Lower leg skin (tissue), 4 donors: ENCODE results near the gene SRP54. TPM values are rescaled to one million over a fixed set of nuclear protein-coding genes. Genes with fewer than 3 reads are reported as not detected.

Experiments used
- DNase-seq, 2 donors: peaks; one replicate each; pipeline ENCODE4 v3.0.0-alpha.2; 2019; ENCODE audit warnings: low spot score in 2 of 2
- H3K4me3 ChIP-seq: fragments of 200-600 bp; sonication (generic); 2 replicates; pipeline ENCODE4 v1.5.1; 2017; ENCODE audit warnings: mild to moderate bottlenecking, low read depth; ENCODE audit not compliant: poor library complexity, severe bottlenecking
- CTCF ChIP-seq, 3 donors: fragments of 450-650 bp; IDR thresholded peaks; one replicate each; pipeline ENCODE4 v1.5.1; 2016; ENCODE audit warnings: antibody characterized with exemption in 3 of 3, mild to moderate bottlenecking in 3 of 3, moderate library complexity in 2 of 3
- POLR2A ChIP-seq, 2 donors: fragments of 450-650 bp; IDR thresholded peaks; one replicate each; pipeline ENCODE4 v1.6.1; 2016 to 2017; ENCODE audit warnings: antibody characterized with exemption in 2 of 2, mild to moderate bottlenecking in 1 of 2, moderate library complexity in 1 of 2
- WGBS, 2 donors: methylation state at CpG; one replicate each; pipeline ENCODE4 v1.1.5; 2018; 5-methylcytosine and 5-hydroxymethylcytosine counted together
- intact Hi-C: fragments of 100-400 bp; cut with DNase I; formaldehyde crosslinking; loops from one replicate; pipeline ENCODE4 v1.15.0; 2023; ENCODE audit warnings: low total_unique reads
- total RNA-seq, 4 donors: library from RNA; depleted of rRNA; stranded (reverse); fragments of >200 nt; gene quantifications; one replicate each; pipeline ENCODE4 v1.1.0, GENCODE V29; 2016

Gene SRP54
- total RNA-seq, 4 donors from 2014 or later = 36.1 to 51.8 (median 38.6) TPM

- intact Hi-C loops = no loop called here
- TF ChIP-seq POLR2A (IDR thresholded peaks at IDR 0.05) (no peak), CTCF (IDR thresholded peaks at IDR 0.05) (no peak)
- WGBS, 2 donors = 89 to 94% methylated on average over 3 of the region's 3 CpGs
- DNase-seq = no peak
- no peak overlapping the region for H3K4me3 ChIP-seq
These were observed 2.9 kb downstream of the SRP54 start for GRCh38 chr14:34985740-34986139.

- no peak for DNase-seq
- H3K4me3 ChIP-seq = no peak overlapping the region
- intact Hi-C loops = no loop called here
- TF ChIP-seq CTCF (IDR thresholded peaks at IDR 0.05) (no peak), POLR2A (IDR thresholded peaks at IDR 0.05) (no peak)
- WGBS, 2 donors = 92 to 93% methylated on average over 3 of the region's 3 CpGs
These were observed 4.4 kb downstream of the SRP54 start for GRCh38 chr14:34987180-34987579.

GRCh38 chr14:34989762-34990161 is 7.0 kb downstream of the SRP54 start:
- no peak overlapping the region for H3K4me3 ChIP-seq
- no peak for DNase-seq
- intact Hi-C loops = no loop called here
- TF ChIP-seq POLR2A (IDR thresholded peaks at IDR 0.05) (no peak), CTCF (IDR thresholded peaks at IDR 0.05) (no peak)

GRCh38 chr14:34993426-34993825 is 10.6 kb downstream of the SRP54 start:
- WGBS, 2 donors = 97 to 100% methylated on average over 3 of the region's 3 CpGs
- intact Hi-C loops = no loop called here
- no peak for TF ChIP-seq CTCF (IDR thresholded peaks at IDR 0.05)
- TF ChIP-seq POLR2A (IDR thresholded peaks at IDR 0.05) = no peak
- DNase-seq = no peak
- H3K4me3 ChIP-seq = no peak overlapping the region

GRCh38 chr14:34994668-34995067 is 11.9 kb downstream of the SRP54 start:
- WGBS, 2 donors = 82% methylated on average over 2 of the region's 2 CpGs
- no peak overlapping the region for H3K4me3 ChIP-seq
- no peak for DNase-seq
- TF ChIP-seq CTCF (IDR thresholded peaks at IDR 0.05) (no peak), POLR2A (IDR thresholded peaks at IDR 0.05) (no peak)
- intact Hi-C loops = no loop called here

- 34 to 49% methylated on average over 3 of the region's 3 CpGs for WGBS, 2 donors
- DNase-seq = no peak
- TF ChIP-seq CTCF (IDR thresholded peaks at IDR 0.05) (no peak), POLR2A (IDR thresholded peaks at IDR 0.05) (no peak)
- intact Hi-C loops = no loop called here
- H3K4me3 ChIP-seq = no peak overlapping the region
These were observed 15.0 kb downstream of the SRP54 start for GRCh38 chr14:34997762-34998161.
